Brain pericyte (primary cell): ENCODE measurements around the gene ATP5MC3.
"Not testable (repeated sequence)": the region's sequence is repeated elsewhere in the genome, so short reads cannot be mapped to it uniquely, and the experiment has no call there.

Experiments
- DNase-seq: peaks from one replicate; pipeline ENCODE4 v3.0.0-alpha.2; 2012; ENCODE audit warnings: low read depth, low spot score

Gene ATP5MC3

GRCh38 chr2:175181104-175181876 lies at the start of gene ATP5MC3:
Gene ATP5MC3, minus strand, starts transcription at chr2:175181710. Its CDS starts 317 bp downstream, at chr2:175181393.
- peak; percentile 76 for DNase-seq

- DNase-seq = not testable (repeated sequence)
These were observed 47.1 kb upstream of the ATP5MC3 start for GRCh38 chr2:175228601-175229000.

GRCh38 chr2:175228179-175228578 lies 46.7 kb upstream of the ATP5MC3 start:
- DNase-seq = no peak

- no peak for DNase-seq
These were observed 45.9 kb upstream of the ATP5MC3 start for GRCh38 chr2:175227393-175227792.

GRCh38 chr2:175220075-175220474 lies 38.6 kb upstream of the ATP5MC3 start:
- DNase-seq = no peak

- DNase-seq = no peak
These were observed 37.0 kb upstream of the ATP5MC3 start for GRCh38 chr2:175218551-175218950.

GRCh38 chr2:175207741-175208438 lies 26.4 kb upstream of the ATP5MC3 start:
- DNase-seq = no peak

GRCh38 chr2:175206866-175207265 lies 25.4 kb upstream of the ATP5MC3 start:
- no peak for DNase-seq

GRCh38 chr2:175205523-175205922 lies 24.0 kb upstream of the ATP5MC3 start:
- no peak for DNase-seq

GRCh38 chr2:175203621-175204496 lies 22.3 kb upstream of the ATP5MC3 start:
- DNase-seq = no peak

- DNase-seq = no peak
These were observed 13.5 kb upstream of the ATP5MC3 start for GRCh38 chr2:175195012-175195411.

- no peak for DNase-seq
These were observed 7.3 kb upstream of the ATP5MC3 start for GRCh38 chr2:175188761-175189160.

GRCh38 chr2:175187378-175187777 lies 5.9 kb upstream of the ATP5MC3 start:
- no peak for DNase-seq

GRCh38 chr2:175183674-175184073 lies 2.2 kb upstream of the ATP5MC3 start:
- DNase-seq = no peak

GRCh38 chr2:175181877-175182308 lies 383 bp upstream of the ATP5MC3 start:
- no peak for DNase-seq

- DNase-seq = no peak
These were observed 808 bp downstream of the ATP5MC3 start for GRCh38 chr2:175180701-175181103.

GRCh38 chr2:175176624-175177023 lies 4.9 kb downstream of the ATP5MC3 start:
- no peak for DNase-seq

GRCh38 chr2:175175896-175176295 lies 5.6 kb downstream of the ATP5MC3 start:
- DNase-seq = no peak

GRCh38 chr2:175175320-175175719 lies 6.2 kb downstream of the ATP5MC3 start:
- no peak for DNase-seq

GRCh38 chr2:175170659-175171304 lies 10.7 kb downstream of the ATP5MC3 start:
- no peak for DNase-seq

- no peak for DNase-seq
These were observed 12.3 kb downstream of the ATP5MC3 start for GRCh38 chr2:175169191-175169590.

GRCh38 chr2:175168564-175168945 lies 13.0 kb downstream of the ATP5MC3 start:
- DNase-seq = no peak
